DOHH2 (cell line): ENCODE results near the gene NOL4L.

Experiments
- H3F3A ChIP-seq: fragments of 200-600 bp; sonication (generic), shearing (Covaris generic); 2 replicates; pipeline ENCODE4 v1.6.0; 2016; ENCODE audit warnings: antibody characterized with exemption, mild to moderate bottlenecking; ENCODE audit not compliant: control insufficient read depth, insufficient read depth
- H3K27ac ChIP-seq: fragments of 200-600 bp; sonication (generic); 2 replicates; pipeline ENCODE4 v1.5.1; 2014; ENCODE audit warnings: low read depth, mild to moderate bottlenecking, low read length, moderate library complexity
- H3K27me3 ChIP-seq: fragments of 200-600 bp; sonication (generic); 2 replicates; pipeline ENCODE4 v1.6.1; 2014; ENCODE audit warnings: mild to moderate bottlenecking, low read length, mixed read lengths; ENCODE audit not compliant: control insufficient read depth
- H3K36me3 ChIP-seq: fragments of 200-600 bp; sonication (generic); 2 replicates; pipeline ENCODE4 v1.6.1; 2014; ENCODE audit warnings: mild to moderate bottlenecking, low read length, moderate library complexity, mixed read lengths; ENCODE audit not compliant: control insufficient read depth
- H3K4me1 ChIP-seq: fragments of 200-600 bp; sonication (generic); 2 replicates; pipeline ENCODE4 v1.6.1; 2014; ENCODE audit warnings: mild to moderate bottlenecking, low read length, mixed read lengths; ENCODE audit not compliant: control insufficient read depth
- H3K4me2 ChIP-seq: fragments of 200-600 bp; sonication (generic); 2 replicates; pipeline ENCODE4 v1.6.0; 2014; ENCODE audit warnings: mild to moderate bottlenecking, low read length, moderate library complexity
- H3K4me3 ChIP-seq: fragments of 200-600 bp; sonication (generic); 2 replicates; pipeline ENCODE4 v1.5.1; 2014; ENCODE audit warnings: mild to moderate bottlenecking, low read length, mixed read lengths
- H3K79me2 ChIP-seq: fragments of 200-600 bp; sonication (generic); 2 replicates; pipeline ENCODE4 v1.6.1; 2014; ENCODE audit warnings: mild to moderate bottlenecking, low read length, mixed read lengths; ENCODE audit not compliant: control insufficient read depth
- H3K9me2 ChIP-seq: fragments of 200-600 bp; sonication (generic); replicated peaks from 2 replicates; pipeline ENCODE4 v1.6.1; 2014; ENCODE audit warnings: mild to moderate bottlenecking, low read length, mixed read lengths; ENCODE audit not compliant: control insufficient read depth
- H3K9me3 ChIP-seq: fragments of 200-600 bp; sonication (generic); 2 replicates; pipeline ENCODE4 v1.6.1; 2014; ENCODE audit warnings: antibody characterized with exemption, low read length, mixed read lengths; ENCODE audit not compliant: control insufficient read depth, insufficient read depth
- H4K20me1 ChIP-seq: fragments of 200-600 bp; sonication (generic); 2 replicates; pipeline ENCODE4 v1.6.0; 2014; ENCODE audit warnings: low read depth, mild to moderate bottlenecking, antibody characterized with exemption, low read length, moderate library complexity; ENCODE audit not compliant: control insufficient read depth, insufficient read depth
- EZH2phosphoT487 ChIP-seq: fragments of 200-600 bp; sonication (generic); IDR thresholded peaks from 2 replicates; pipeline ENCODE4 v1.6.1; 2017; ENCODE audit warnings: borderline replicate concordance, mild to moderate bottlenecking, antibody characterized with exemption, low read length, moderate library complexity, mixed read lengths
- TF ChIP-seq, protein P1 (sequence below): fragments of 200-600 bp; sonication (generic); IDR thresholded peaks from one replicate; pipeline ENCODE4 v1.5.1; 2014; ENCODE audit warnings: antibody characterized with exemption, mild to moderate bottlenecking, low read depth, low read length; ENCODE audit not compliant: poor library complexity, severe bottlenecking

NOL4L gene

DNA sequence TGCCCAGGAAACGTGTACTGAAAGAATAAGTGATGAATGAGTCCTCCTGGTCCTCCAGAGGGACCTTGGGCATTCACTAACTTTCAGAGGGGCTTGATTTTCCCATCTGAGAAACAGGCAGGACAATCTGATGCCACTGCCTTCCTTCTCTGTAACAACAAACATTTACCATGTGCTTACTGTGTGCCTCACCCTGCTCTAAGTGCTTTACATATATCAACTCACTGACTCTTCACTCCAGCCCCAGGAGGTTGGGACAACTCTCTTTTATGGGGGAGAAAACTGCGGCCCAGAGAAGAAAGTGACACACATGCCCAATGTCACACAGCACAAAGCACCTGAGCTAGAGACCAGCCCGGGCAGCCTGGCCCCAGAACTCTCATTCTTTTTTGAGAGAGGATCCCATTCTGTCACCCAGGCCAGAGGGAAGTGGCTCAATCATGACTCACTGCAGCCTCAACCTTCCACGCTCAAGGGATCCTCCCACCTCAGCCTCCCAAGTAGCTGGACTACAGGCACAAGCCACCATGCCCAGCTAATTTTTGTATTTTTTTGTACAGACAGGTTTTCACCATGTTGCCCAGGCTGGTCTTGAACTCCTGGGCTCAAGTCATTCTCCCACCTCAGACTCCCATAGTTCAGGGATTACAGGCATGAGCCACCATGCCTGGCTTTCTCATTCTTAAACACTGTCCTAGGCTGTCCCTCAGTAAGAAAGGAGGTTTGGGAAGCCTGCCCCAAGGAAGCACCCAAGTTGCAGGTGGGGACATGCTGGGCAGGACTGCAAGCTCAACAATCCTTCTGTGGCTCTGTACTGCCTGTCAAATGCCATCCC, 38.0 kb downstream of the NOL4L start:
- Histone ChIP-seq H3K4me3 (no peak overlapping the region), H3K36me3 (no peaks in the 10 kb centered on the region), H3K9me2 (no peaks in the 10 kb centered on the region), H3F3A (no peaks in the 10 kb centered on the region), H3K27ac (no peak overlapping the region), H3K4me1 (no peaks in the 10 kb centered on the region), H3K79me2 (no peaks in the 10 kb centered on the region), H4K20me1 (no peaks in the 10 kb centered on the region), H3K9me3 (no peaks in the 10 kb centered on the region), H3K4me2 (no peak overlapping the region), H3K27me3 (no peaks in the 10 kb centered on the region)
- TF ChIP-seq, protein P1, sequence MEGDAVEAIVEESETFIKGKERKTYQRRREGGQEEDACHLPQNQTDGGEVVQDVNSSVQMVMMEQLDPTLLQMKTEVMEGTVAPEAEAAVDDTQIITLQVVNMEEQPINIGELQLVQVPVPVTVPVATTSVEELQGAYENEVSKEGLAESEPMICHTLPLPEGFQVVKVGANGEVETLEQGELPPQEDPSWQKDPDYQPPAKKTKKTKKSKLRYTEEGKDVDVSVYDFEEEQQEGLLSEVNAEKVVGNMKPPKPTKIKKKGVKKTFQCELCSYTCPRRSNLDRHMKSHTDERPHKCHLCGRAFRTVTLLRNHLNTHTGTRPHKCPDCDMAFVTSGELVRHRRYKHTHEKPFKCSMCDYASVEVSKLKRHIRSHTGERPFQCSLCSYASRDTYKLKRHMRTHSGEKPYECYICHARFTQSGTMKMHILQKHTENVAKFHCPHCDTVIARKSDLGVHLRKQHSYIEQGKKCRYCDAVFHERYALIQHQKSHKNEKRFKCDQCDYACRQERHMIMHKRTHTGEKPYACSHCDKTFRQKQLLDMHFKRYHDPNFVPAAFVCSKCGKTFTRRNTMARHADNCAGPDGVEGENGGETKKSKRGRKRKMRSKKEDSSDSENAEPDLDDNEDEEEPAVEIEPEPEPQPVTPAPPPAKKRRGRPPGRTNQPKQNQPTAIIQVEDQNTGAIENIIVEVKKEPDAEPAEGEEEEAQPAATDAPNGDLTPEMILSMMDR, result no peak
- TF ChIP-seq EZH2phosphoT487, result no peak

DNA sequence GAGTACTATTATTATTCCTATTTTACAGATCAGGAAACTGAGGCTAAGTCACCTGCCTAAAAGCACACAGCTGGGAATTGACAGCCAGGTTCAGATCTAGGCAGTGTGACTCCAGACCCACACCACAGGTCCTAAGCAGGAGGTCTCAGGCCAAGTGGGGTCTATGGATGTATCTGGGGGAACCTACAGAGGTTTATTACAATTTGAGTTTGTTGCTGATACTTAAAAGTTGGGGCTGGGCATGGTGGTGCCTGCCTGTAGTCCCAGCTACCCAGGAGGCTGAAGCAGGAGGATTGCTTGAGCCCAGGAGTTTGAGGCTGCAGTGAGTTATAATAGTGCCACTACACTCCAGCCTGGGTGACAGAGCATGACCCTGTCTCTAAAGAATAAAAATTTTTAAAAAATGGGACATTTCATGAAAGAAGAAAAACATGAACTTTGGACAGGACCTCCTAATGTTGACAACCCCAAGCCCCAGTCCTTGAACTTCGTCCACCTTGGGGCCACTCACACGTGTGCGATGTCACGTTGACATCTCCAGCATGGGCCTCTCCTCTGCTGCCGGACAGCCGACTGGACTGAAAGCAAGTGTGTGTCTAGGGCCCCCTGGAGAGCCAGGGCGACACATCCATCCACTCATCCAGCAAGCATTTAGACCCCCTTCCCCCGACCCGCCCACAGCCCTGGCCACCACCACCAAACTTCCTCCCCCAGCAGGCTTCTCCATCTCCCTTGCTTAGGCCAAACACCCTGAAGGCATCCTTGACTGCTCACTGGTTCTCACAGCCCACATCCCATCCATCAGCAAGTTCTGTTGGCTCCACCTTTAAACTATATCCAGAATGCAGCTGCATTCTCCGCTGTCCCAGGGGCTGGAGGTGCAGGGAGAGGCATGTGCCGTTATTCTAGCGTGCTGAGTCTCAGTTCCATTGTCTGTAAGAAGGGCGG, 40.0 kb downstream of the NOL4L start:
- peaks cover 2% of the 10 kb centered on the region for H3K4me1 ChIP-seq
- no peak overlapping the region for H3K4me2 ChIP-seq
- H4K20me1 ChIP-seq, result no peaks in the 10 kb centered on the region
- H3K9me2 ChIP-seq, result no peaks in the 10 kb centered on the region
- H3F3A ChIP-seq, result no peaks in the 10 kb centered on the region
- no peaks in the 10 kb centered on the region for H3K27me3 ChIP-seq
- no peaks in the 10 kb centered on the region for H3K36me3 ChIP-seq
- no peak overlapping the region for H3K27ac ChIP-seq
- H3K9me3 ChIP-seq, result no peaks in the 10 kb centered on the region
- TF ChIP-seq, protein P1, result no peak
- no peak for TF ChIP-seq EZH2phosphoT487
- H3K4me3 ChIP-seq, result no peak overlapping the region
- H3K79me2 ChIP-seq, result no peaks in the 10 kb centered on the region

GRCh38 chr20:32544260-32544722, 40.8 kb downstream of the NOL4L start:
- no peak overlapping the region for H3K27ac ChIP-seq
- H3K79me2 ChIP-seq, result no peaks in the 10 kb centered on the region
- no peaks in the 10 kb centered on the region for H3K9me2 ChIP-seq
- H3K9me3 ChIP-seq, result no peaks in the 10 kb centered on the region
- no peaks in the 10 kb centered on the region for H3K27me3 ChIP-seq
- no peaks in the 10 kb centered on the region for H4K20me1 ChIP-seq
- H3K4me3 ChIP-seq, result no peak overlapping the region
- TF ChIP-seq EZH2phosphoT487, result no peak
- TF ChIP-seq, protein P1, result no peak
- no peak overlapping the region for H3K4me2 ChIP-seq
- no peaks in the 10 kb centered on the region for H3K36me3 ChIP-seq
- H3F3A ChIP-seq, result 0 out of 2 replicates have a peak, but pooled peaks cover 2% of the 10 kb centered on the region
- H3K4me1 ChIP-seq, result peaks cover 11% of the 10 kb centered on the region
